HG02938 (cell line): ENCODE measurements around the gene BCAS3.
"Not testable (repeated sequence)": the region's sequence is repeated elsewhere in the genome, so short reads cannot be mapped to it uniquely, and the experiment has no call there.

Experiments used
- ATAC-seq: cut with Tn5 transposase; IDR thresholded peaks from one replicate; pipeline ENCODE4 v1.9.1; 2021; ENCODE audit warnings: mild to moderate bottlenecking, moderate library complexity; ENCODE audit not compliant: unreplicated experiment

The BCAS3 gene

GRCh38 chr17:61345825-61346666, 668.4 kb downstream of the BCAS3 start:
- ATAC-seq = no peak

- ATAC-seq = no peak
These were observed 671.7 kb downstream of the BCAS3 start for GRCh38 chr17:61349350-61349749.

GRCh38 chr17:61351745-61352407, 674.2 kb downstream of the BCAS3 start:
- ATAC-seq = no peak

GRCh38 chr17:61352408-61352770, 674.7 kb downstream of the BCAS3 start:
- no peak for ATAC-seq

- ATAC-seq = no peak
These were observed 675.3 kb downstream of the BCAS3 start for GRCh38 chr17:61352781-61353491.

- no peak for ATAC-seq
These were observed 676.0 kb downstream of the BCAS3 start for GRCh38 chr17:61353615-61354014.

GRCh38 chr17:61354895-61355874, 677.5 kb downstream of the BCAS3 start:
- ATAC-seq = no peak

GRCh38 chr17:61357061-61357460, 679.4 kb downstream of the BCAS3 start:
- ATAC-seq = not testable (repeated sequence)

- not testable (repeated sequence) for ATAC-seq
These were observed 681.9 kb downstream of the BCAS3 start for GRCh38 chr17:61359513-61359912.

GRCh38 chr17:61360318-61360943, 682.8 kb downstream of the BCAS3 start:
- no peak for ATAC-seq

GRCh38 chr17:61361084-61361483, 683.4 kb downstream of the BCAS3 start:
- no peak for ATAC-seq

- no peak for ATAC-seq
These were observed 684.7 kb downstream of the BCAS3 start for GRCh38 chr17:61362396-61362795.

GRCh38 chr17:61362852-61363600, 685.4 kb downstream of the BCAS3 start:
- ATAC-seq = no peak

GRCh38 chr17:61363601-61364462, 686.2 kb downstream of the BCAS3 start:
- no peak for ATAC-seq

- ATAC-seq = no peak
These were observed 686.8 kb downstream of the BCAS3 start for GRCh38 chr17:61364463-61364846.

GRCh38 chr17:61366076-61366714, 688.5 kb downstream of the BCAS3 start:
- no peak for ATAC-seq

- ATAC-seq = no peak
These were observed 689.2 kb downstream of the BCAS3 start for GRCh38 chr17:61366715-61367413.
